ENCODE results near the gene MSH2.
"Not testable (repeated sequence)": the region's sequence is repeated elsewhere in the genome, so short reads cannot be mapped to it uniquely, and the experiment has no call there.

MSH2 gene

GRCh38 chr2:47437287-47437686, 34.3 kb downstream of the MSH2 start:
- DNase-seq (ENCODE audit: low read depth), result no peak
- TF ChIP-seq CTCF (IDR thresholded peaks at IDR 0.05; ENCODE audit: control insufficient read depth, extremely low read depth, insufficient read depth), result no peak
- H3K4me3 ChIP-seq (ENCODE audit: low read depth, low read length), result no peak overlapping the region

- H3K4me3 ChIP-seq (ENCODE audit: low read depth, low read length), result no peak overlapping the region
- TF ChIP-seq CTCF (IDR thresholded peaks at IDR 0.05; ENCODE audit: control insufficient read depth, extremely low read depth, insufficient read depth), result no peak
- DNase-seq (ENCODE audit: low read depth), result no peak
These were observed 35.1 kb downstream of the MSH2 start for GRCh38 chr2:47438106-47438505.

GRCh38 chr2:47438783-47439182, 35.8 kb downstream of the MSH2 start:
- no peak overlapping the region for H3K4me3 ChIP-seq (ENCODE audit: low read depth, low read length)
- TF ChIP-seq CTCF (IDR thresholded peaks at IDR 0.05; ENCODE audit: control insufficient read depth, extremely low read depth, insufficient read depth), result no peak
- DNase-seq (ENCODE audit: low read depth), result no peak

- no peak for DNase-seq (ENCODE audit: low read depth)
- no peak for TF ChIP-seq CTCF (IDR thresholded peaks at IDR 0.05; ENCODE audit: control insufficient read depth, extremely low read depth, insufficient read depth)
- no peak overlapping the region for H3K4me3 ChIP-seq (ENCODE audit: low read depth, low read length)
These were observed 48.8 kb downstream of the MSH2 start for GRCh38 chr2:47451790-47452189.

GRCh38 chr2:47452761-47453160, 49.8 kb downstream of the MSH2 start:
- no peak overlapping the region for H3K4me3 ChIP-seq (ENCODE audit: low read depth, low read length)
- TF ChIP-seq CTCF (IDR thresholded peaks at IDR 0.05; ENCODE audit: control insufficient read depth, extremely low read depth, insufficient read depth), result no peak
- DNase-seq (ENCODE audit: low read depth), result no peak

- not testable (repeated sequence) for H3K4me3 ChIP-seq (ENCODE audit: low read depth, low read length); DNase-seq (ENCODE audit: low read depth)
These were observed 51.9 kb downstream of the MSH2 start for GRCh38 chr2:47454818-47455217.

- TF ChIP-seq CTCF (IDR thresholded peaks at IDR 0.05; ENCODE audit: control insufficient read depth, extremely low read depth, insufficient read depth), result no peak
- no peak for DNase-seq (ENCODE audit: low read depth)
- H3K4me3 ChIP-seq (ENCODE audit: low read depth, low read length), result no peak overlapping the region
These were observed 52.5 kb downstream of the MSH2 start for GRCh38 chr2:47455411-47455810.

- no peak for DNase-seq (ENCODE audit: low read depth)
- H3K4me3 ChIP-seq (ENCODE audit: low read depth, low read length), result no peak overlapping the region
- TF ChIP-seq CTCF (IDR thresholded peaks at IDR 0.05; ENCODE audit: control insufficient read depth, extremely low read depth, insufficient read depth), result no peak
These were observed 53.9 kb downstream of the MSH2 start for GRCh38 chr2:47456851-47457250.

Measured in LNCaP clone FGC (cell line).